PFSK-1 (cell line): ENCODE results near the gene VSNL1.

ENCODE experiments used
- FOXP2 ChIP-seq: optimal IDR thresholded peaks from 2 replicates; pipeline ENCODE3; 2011; ENCODE audit warnings: borderline replicate concordance, control low read depth, inconsistent platforms; ENCODE audit not compliant: insufficient read depth; ENCODE audit errors: extremely low read length, extremely low read depth
- POLR2AphosphoS5 ChIP-seq: IDR thresholded peaks from 2 replicates; pipeline ENCODE4 v1.6.1; 2012; ENCODE audit warnings: low read depth, mild to moderate bottlenecking, control low read depth, low read length, moderate library complexity
- REST ChIP-seq, 2 experiments: IDR thresholded peaks; 2 replicates each; pipeline versions ENCODE4 v1.6.1 to v1.8.0; 2011 to 2012; ENCODE audit warnings: low read depth in 2 of 2, low read length in 2 of 2, control low read depth in 1 of 2, inconsistent platforms in 1 of 2, mild to moderate bottlenecking in 1 of 2, moderate library complexity in 1 of 2; ENCODE audit not compliant: insufficient read depth in 1 of 2
- SIN3A ChIP-seq: IDR thresholded peaks from 2 replicates; pipeline ENCODE4 v1.6.1; 2012; ENCODE audit warnings: mild to moderate bottlenecking, low read length, moderate library complexity, borderline replicate concordance; ENCODE audit not compliant: insufficient read depth
- TAF1 ChIP-seq: IDR thresholded peaks from 2 replicates; pipeline ENCODE4 v1.6.1; 2012; ENCODE audit warnings: low read length, control low read depth, borderline replicate concordance; ENCODE audit not compliant: insufficient read depth

GRCh38 chr2:17520761-17521160, 19.7 kb upstream of the VSNL1 start:
- TF ChIP-seq TAF1: no peak
- no peak for TF ChIP-seq POLR2AphosphoS5
- TF ChIP-seq REST (IDR thresholded peaks at IDR 0.05; ENCODE audit: insufficient read depth in 1 of 2, low read depth in 2 of 2, low read length in 2 of 2): no peak
- no peak for TF ChIP-seq SIN3A
- no peak for TF ChIP-seq FOXP2
